ENCODE results near the gene CHSY1.

DNA sequence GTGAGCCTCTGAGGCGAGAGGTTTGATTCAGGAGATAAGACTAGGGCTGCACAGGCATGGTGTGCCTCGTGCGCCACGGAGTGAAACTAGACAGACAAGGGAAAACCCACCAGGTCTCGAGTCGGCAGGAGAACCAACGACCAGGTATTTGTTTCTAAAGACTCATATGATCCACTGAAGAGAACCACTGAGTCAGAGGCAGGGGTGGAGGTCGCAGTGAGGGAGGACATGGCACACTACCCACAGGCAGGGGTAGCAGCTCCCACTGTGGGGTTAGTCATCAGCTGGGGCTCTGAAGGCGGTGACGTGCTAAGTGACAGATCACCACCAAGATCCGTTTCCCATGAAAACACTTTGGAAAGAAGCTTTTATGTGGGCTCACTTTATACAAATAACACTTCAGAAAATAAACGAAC, 45.7 kb downstream of the CHSY1 start:
- TF ChIP-seq, protein P1, sequence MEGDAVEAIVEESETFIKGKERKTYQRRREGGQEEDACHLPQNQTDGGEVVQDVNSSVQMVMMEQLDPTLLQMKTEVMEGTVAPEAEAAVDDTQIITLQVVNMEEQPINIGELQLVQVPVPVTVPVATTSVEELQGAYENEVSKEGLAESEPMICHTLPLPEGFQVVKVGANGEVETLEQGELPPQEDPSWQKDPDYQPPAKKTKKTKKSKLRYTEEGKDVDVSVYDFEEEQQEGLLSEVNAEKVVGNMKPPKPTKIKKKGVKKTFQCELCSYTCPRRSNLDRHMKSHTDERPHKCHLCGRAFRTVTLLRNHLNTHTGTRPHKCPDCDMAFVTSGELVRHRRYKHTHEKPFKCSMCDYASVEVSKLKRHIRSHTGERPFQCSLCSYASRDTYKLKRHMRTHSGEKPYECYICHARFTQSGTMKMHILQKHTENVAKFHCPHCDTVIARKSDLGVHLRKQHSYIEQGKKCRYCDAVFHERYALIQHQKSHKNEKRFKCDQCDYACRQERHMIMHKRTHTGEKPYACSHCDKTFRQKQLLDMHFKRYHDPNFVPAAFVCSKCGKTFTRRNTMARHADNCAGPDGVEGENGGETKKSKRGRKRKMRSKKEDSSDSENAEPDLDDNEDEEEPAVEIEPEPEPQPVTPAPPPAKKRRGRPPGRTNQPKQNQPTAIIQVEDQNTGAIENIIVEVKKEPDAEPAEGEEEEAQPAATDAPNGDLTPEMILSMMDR (conservative IDR thresholded peaks at IDR 0.05), result no peak
- TF ChIP-seq ZFX (IDR thresholded peaks at IDR 0.05), result no peak
